ENCODE results near the gene KRTAP5-8.

- TF ChIP-seq CTCF (IDR thresholded peaks at IDR 0.05 in 2 of 3, conservative IDR thresholded peaks at IDR 0.05 in 1 of 3; ENCODE audit: borderline replicate concordance in 1 of 3, insufficient read depth in 1 of 3, low read depth in 2 of 3, low read length in 2 of 3): no peak
- TF ChIP-seq ATF3 (IDR thresholded peaks at IDR 0.05): no peak
- no peak for TF ChIP-seq POLR2A (IDR thresholded peaks at IDR 0.05; ENCODE audit: borderline replicate concordance, extremely low read depth, insufficient read depth, insufficient read length)
- no peak for TF ChIP-seq RAD21 (IDR thresholded peaks at IDR 0.05; ENCODE audit: low read depth)
- no peak for TF ChIP-seq EZH2 (IDR thresholded peaks at IDR 0.05)
- no peak for TF ChIP-seq SP1 (IDR thresholded peaks at IDR 0.05; ENCODE audit: low read depth)
- no peak for TF ChIP-seq YY1 (IDR thresholded peaks at IDR 0.05; ENCODE audit: extremely low read depth, insufficient replicate concordance, low read depth, low read length)
- no peak for TF ChIP-seq EZH2phosphoT487 (IDR thresholded peaks at IDR 0.05; ENCODE audit: borderline replicate concordance)
- no peak for TF ChIP-seq POLR2AphosphoS5 (IDR thresholded peaks at IDR 0.05; ENCODE audit: low read depth, low read length)
- TF ChIP-seq REST (IDR thresholded peaks at IDR 0.05; ENCODE audit: low read depth): no peak
- no peak for TF ChIP-seq CEBPB (IDR thresholded peaks at IDR 0.05; ENCODE audit: low read depth)
- TF ChIP-seq MAX (IDR thresholded peaks at IDR 0.05): no peak
These were observed 35.0 kb downstream of the KRTAP5-8 start for GRCh38 chr11:71572811-71573210.

Data from HCT116 (cell line).